Spinal cord (tissue), 10 donors: ENCODE data around the gene LPAR5. TPM values are rescaled to one million over a fixed set of nuclear protein-coding genes. Genes with fewer than 3 reads are reported as not detected.

ENCODE experiments used
- DNase-seq, 6 donors: peaks; one replicate each; pipeline versions ENCODE4 v3.0.0 to v3.0.0-alpha.2; 2013 to 2015; ENCODE audit warnings: low spot score in 6 of 6, low read depth in 4 of 6
- H3K27ac ChIP-seq: one replicate; pipeline ENCODE4 v1.5.1; 2013; ENCODE audit warnings: low read depth, low read length, control low read depth
- H3K27me3 ChIP-seq: one replicate; pipeline ENCODE4 v1.6.1; 2013; ENCODE audit warnings: low read length; ENCODE audit not compliant: control insufficient read depth, insufficient read depth
- H3K36me3 ChIP-seq: one replicate; pipeline ENCODE4 v1.6.1; 2013; ENCODE audit warnings: low read length; ENCODE audit not compliant: control insufficient read depth, insufficient read depth
- H3K4me1 ChIP-seq: one replicate; pipeline ENCODE4 v1.6.1; 2013; ENCODE audit warnings: low read length; ENCODE audit not compliant: control insufficient read depth, insufficient read depth
- H3K4me3 ChIP-seq: one replicate; pipeline ENCODE4 v1.5.1; 2013; ENCODE audit warnings: low read depth, low read length, control low read depth
- H3K9me3 ChIP-seq: one replicate; pipeline ENCODE4 v1.6.1; 2013; ENCODE audit warnings: low read length; ENCODE audit not compliant: control insufficient read depth, insufficient read depth
- WGBS: methylation state at CpG from one replicate; pipeline ENCODE4 v1.1.5; 2013; ENCODE audit warnings: missing lambda C conversion rate; ENCODE audit not compliant: insufficient coverage; 5-methylcytosine and 5-hydroxymethylcytosine counted together
- long read RNA-seq, 4 donors: transcript quantifications; one replicate each; lab custom pipeline, GENCODE V29; 2026
- polyA plus RNA-seq, 2 donors: library from polyadenylated mRNA; unstranded; fragments of 120-200 nt; gene quantifications; one replicate each; pipeline ENCODE4 v1.2.1, GENCODE V29; 2013; ENCODE audit not compliant: insufficient read length in 2 of 2
- total RNA-seq, 2 donors: library from RNA; depleted of rRNA in 1 of 2; stranded (reverse); fragments of 120-200 nt in 1 of 2; fragments of >200 nt in 1 of 2; gene quantifications; one replicate each; pipeline versions ENCODE4 v1.2.3 to v1.2.4, GENCODE V29; 2013 to 2014
- donor health status: healthy.

Gene LPAR5
- total RNA-seq: 1 to 10 TPM; 2.5 to 3.5 TPM
- polyA plus RNA-seq: 1 to 10 TPM; 6.0 to 9.1 TPM
- long read RNA-seq, donor 1, partial matches to known transcripts: 0 of 3 reads
- long read RNA-seq, donor 1, other reads (novel, unspliced or antisense): 0 of 3 reads
- long read RNA-seq, donor 2, partial matches to known transcripts: 0 of 2 reads
- long read RNA-seq, donor 2, other reads (novel, unspliced or antisense): 0 of 2 reads
- long read RNA-seq, donor 3, partial matches to known transcripts: 0 of 1 reads
- long read RNA-seq, donor 3, other reads (novel, unspliced or antisense): 0 of 1 reads
- long read RNA-seq, donor 4: 0 reads

- Histone ChIP-seq H3K27me3 (no peaks in the 10 kb centered on the region), H3K9me3 (no peaks in the 10 kb centered on the region), H3K4me1 (peaks cover 8% of the 10 kb centered on the region), H3K36me3 (peaks cover 2% of the 10 kb centered on the region), H3K27ac (peak within 1 kb of the TSS; percentile 64), H3K4me3 (no peak within 1 kb of the TSS)
- DNase-seq: no peak
- WGBS: 61% methylated on average over 15 of the region's 18 CpGs
Observed at GRCh38 chr12:6635856-6636531, at the start of gene LPAR5. Gene LPAR5 (minus strand): TSS chr12:6635959. CDS start chr12:6621248, 14,711 bp downstream.

DNA sequence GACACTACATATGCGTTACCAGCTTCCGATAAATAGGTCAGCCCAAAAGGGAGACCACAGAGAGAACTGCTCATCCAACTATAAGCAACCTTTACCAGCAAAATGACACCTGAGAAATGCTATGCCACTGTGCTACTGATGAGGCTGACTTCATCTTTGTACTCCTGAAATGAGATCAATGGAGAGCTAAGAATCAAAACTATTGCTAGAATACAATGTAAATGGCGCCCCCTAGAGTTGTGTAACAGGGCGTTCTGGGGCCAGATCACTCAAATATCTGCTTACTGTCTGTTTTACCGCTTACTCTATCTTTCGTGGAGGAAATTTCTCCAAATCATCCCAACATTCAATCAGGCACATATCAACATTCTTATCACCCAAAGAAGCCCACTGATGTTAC lies 48.9 kb upstream of the LPAR5 start:
- Histone ChIP-seq H3K27me3 (no peaks in the 10 kb centered on the region), H3K36me3 (peaks cover 26% of the 10 kb centered on the region), H3K27ac (no peak overlapping the region), H3K9me3 (no peaks in the 10 kb centered on the region), H3K4me3 (no peak overlapping the region), H3K4me1 (peaks cover 11% of the 10 kb centered on the region)
- peak in 2 of 6 donors; percentile 48 to 70 for DNase-seq
- 59% methylated on average over 6 of the region's 6 CpGs for WGBS

DNA sequence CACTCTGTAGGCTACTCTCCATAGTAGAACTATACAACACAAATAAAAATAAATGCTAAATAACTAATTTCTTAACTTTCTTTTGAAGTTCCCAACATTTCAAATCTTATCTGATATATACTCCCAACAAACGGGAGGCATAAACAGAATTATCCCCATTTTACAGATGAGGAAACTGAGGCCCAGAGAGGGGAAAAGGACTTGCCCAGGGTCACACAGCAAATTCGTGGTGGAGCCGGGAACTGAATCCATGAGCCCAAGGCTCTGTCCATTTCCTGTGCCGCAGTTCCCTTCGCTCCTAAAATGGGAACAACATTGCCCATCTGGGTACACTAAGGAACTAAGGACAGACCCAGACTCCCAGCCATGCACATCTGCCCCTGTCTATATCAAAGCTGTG lies 41.2 kb upstream of the LPAR5 start:
- H3K27ac ChIP-seq: no peak overlapping the region
- H3K9me3 ChIP-seq: no peaks in the 10 kb centered on the region
- WGBS: 94% methylated on average over 5 of the region's 5 CpGs
- no peaks in the 10 kb centered on the region for H3K4me1 ChIP-seq
- H3K4me3 ChIP-seq: no peak overlapping the region
- no peak for DNase-seq
- peaks cover 54% of the 10 kb centered on the region for H3K36me3 ChIP-seq
- H3K27me3 ChIP-seq: no peaks in the 10 kb centered on the region

GRCh38 chr12:6672143-6672542 lies 36.4 kb upstream of the LPAR5 start:
- H3K9me3 ChIP-seq: no peaks in the 10 kb centered on the region
- 88% methylated on average over 13 of the region's 18 CpGs for WGBS
- peaks cover 68% of the 10 kb centered on the region for H3K36me3 ChIP-seq

GRCh38 chr12:6667559-6668210 lies 31.9 kb upstream of the LPAR5 start:
- WGBS: 100% methylated on average over 4 of the region's 8 CpGs
- H3K4me3 ChIP-seq: no peak overlapping the region
- peaks cover 4% of the 10 kb centered on the region for H3K4me1 ChIP-seq
- H3K27me3 ChIP-seq: no peaks in the 10 kb centered on the region
- H3K36me3 ChIP-seq: peaks cover 61% of the 10 kb centered on the region
- H3K9me3 ChIP-seq: no peaks in the 10 kb centered on the region
- H3K27ac ChIP-seq: no peak overlapping the region
- DNase-seq: peak in 1 of 6 donors; percentile 46

More at GRCh38 chr12:6672143-6672542, 36.4 kb upstream of the LPAR5 start:
- H3K4me3 ChIP-seq: no peak overlapping the region
- no peaks in the 10 kb centered on the region for H3K4me1 ChIP-seq
- no peak for DNase-seq
- H3K27me3 ChIP-seq: no peaks in the 10 kb centered on the region
- H3K27ac ChIP-seq: no peak overlapping the region

GRCh38 chr12:6666211-6666610 lies 30.5 kb upstream of the LPAR5 start:
- Histone ChIP-seq H3K4me3 (no peak overlapping the region), H3K27ac (no peak overlapping the region), H3K36me3 (peaks cover 46% of the 10 kb centered on the region), H3K27me3 (no peaks in the 10 kb centered on the region), H3K9me3 (no peaks in the 10 kb centered on the region), H3K4me1 (peaks cover 4% of the 10 kb centered on the region)
- WGBS: no CpG with 5 or more reads among the region's 2 CpGs
- no peak for DNase-seq

DNA sequence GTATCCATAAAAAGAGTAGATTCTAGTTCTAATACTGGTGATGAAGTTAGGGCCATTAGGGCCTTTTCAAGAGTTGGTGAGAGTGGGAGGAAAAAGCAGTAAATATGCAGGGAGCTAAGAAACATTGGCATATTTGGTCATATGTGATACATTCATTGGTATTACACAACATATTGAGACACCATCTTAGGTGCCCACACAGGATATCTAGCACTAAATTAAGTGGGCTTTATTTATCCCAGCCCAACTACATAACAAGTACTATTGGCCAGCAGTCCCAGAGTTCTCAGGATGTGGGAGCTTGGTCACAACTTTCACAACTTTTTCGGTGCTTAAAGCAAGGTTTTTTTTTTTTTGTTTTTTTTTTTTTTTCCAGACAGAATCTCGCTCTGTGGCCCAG lies 29.1 kb upstream of the LPAR5 start:
- Histone ChIP-seq H3K4me3 (no peak overlapping the region), H3K4me1 (peaks cover 4% of the 10 kb centered on the region), H3K36me3 (peaks cover 34% of the 10 kb centered on the region), H3K27me3 (no peaks in the 10 kb centered on the region), H3K9me3 (no peaks in the 10 kb centered on the region), H3K27ac (no peak overlapping the region)
- 90% methylated on average over 2 of the region's 2 CpGs for WGBS
- no peak for DNase-seq

DNA sequence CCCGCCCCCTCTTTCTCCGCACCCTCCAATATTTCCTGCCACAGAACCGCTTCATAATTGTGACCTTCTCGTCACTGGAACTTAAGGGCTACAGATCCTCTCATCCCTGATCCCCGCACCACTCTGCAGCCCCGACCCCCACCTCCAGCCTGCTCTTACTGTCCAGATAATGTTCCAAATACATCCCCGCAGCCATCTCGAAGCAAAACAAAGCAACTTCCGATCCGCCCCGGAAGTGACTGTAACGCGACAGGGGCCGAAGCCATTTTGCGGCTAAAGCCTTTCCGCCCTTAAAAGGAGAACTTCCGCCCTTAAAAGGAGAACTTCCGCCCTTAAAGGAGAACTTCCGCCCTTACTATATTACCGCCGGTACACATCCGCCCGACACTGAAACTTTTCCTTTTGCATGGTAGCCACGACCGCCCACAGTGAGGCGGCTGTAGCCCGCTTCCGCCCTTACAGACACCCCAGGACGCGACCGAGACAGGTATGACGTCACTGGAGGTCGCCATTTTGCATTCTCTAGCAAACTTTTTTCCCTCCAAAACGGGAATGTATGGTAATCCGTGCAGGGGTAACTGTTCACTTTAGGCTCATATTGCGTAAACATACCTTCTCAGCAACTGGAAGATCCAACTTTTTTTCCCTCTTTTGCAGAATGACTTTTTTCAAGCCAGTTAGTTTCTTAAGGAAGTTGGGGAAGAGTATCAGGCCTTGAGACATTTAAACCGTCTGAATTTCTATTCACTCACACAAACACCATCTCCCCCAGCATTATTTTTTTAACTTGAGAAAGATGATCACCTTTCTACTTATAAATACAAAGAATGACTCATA lies 27.4 kb upstream of the LPAR5 start, which contains the start of gene ING4:
Gene ING4 (minus strand): TSS at position 214 of the 837 bp plus-strand sequence. CDS start 18 bp downstream, at position 196.
- WGBS: under 1% methylated on average over 27 of the region's 37 CpGs
- H3K9me3 ChIP-seq: no peaks in the 10 kb centered on the region
- H3K4me3 ChIP-seq: peak within 1 kb of the TSS; percentile 93
- no peaks in the 10 kb centered on the region for H3K27me3 ChIP-seq
- DNase-seq: peak; percentile 95 to 100 (median 98)
- H3K4me1 ChIP-seq: peaks cover 4% of the 10 kb centered on the region
- peak within 1 kb of the TSS; percentile 95 for H3K27ac ChIP-seq
- peaks cover 32% of the 10 kb centered on the region for H3K36me3 ChIP-seq

DNA sequence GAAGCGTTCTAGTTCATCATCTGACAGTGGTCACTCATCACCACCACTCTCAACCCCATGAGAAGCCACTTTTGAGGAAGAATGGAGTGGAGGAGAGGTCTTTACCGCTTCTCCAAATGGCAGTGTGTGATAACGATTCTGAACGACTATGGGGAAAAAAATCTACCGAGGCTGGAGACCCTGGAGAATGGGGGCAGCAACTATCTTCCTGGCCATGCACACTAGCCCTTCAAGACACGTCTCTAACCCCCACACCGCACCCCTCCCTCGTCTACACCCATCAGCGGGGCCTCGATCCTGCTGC lies 26.8 kb upstream of the LPAR5 start:
- 0% methylated on average over 9 of the region's 10 CpGs for WGBS
- no peaks in the 10 kb centered on the region for H3K9me3 ChIP-seq
- DNase-seq: no peak

More for the DNA sequence above, 26.8 kb upstream of the LPAR5 start:
- Histone ChIP-seq H3K4me1 (peaks cover 4% of the 10 kb centered on the region), H3K27me3 (no peaks in the 10 kb centered on the region), H3K4me3 (peak overlapping the region; percentile 93), H3K36me3 (peaks cover 27% of the 10 kb centered on the region), H3K27ac (peak overlapping the region; percentile 84)
